ENCODE measurements around the gene GNPDA1. TPM values are rescaled to one million over a fixed set of nuclear protein-coding genes. Genes with fewer than 3 reads are reported as not detected.

The GNPDA1 gene
- total RNA-seq, 2 experiments from 2014 or later = 55.8 to 56.6 TPM

Other genes starting within 250 kb of the GNPDA1 start
- gene PCDH1, start 134.6 kb downstream of the GNPDA1 start, total RNA-seq = not detected
- 10 to 100 TPM; 49.3 to 51.5 TPM for gene DELE1, start 89.2 kb downstream of the GNPDA1 start, total RNA-seq
- 1 to 10 TPM; 1.7 to 2.6 TPM for gene PCDH12, start 54.8 kb downstream of the GNPDA1 start, total RNA-seq
- 10 to 100 TPM; 34.6 to 39.5 TPM for gene RNF14, start 43.9 kb downstream of the GNPDA1 start, total RNA-seq
- gene NDFIP1, start 95.8 kb upstream of the GNPDA1 start, total RNA-seq = 10 to 100 TPM; 74.6 to 76.4 TPM

Measured in activated CD4-positive, alpha-beta memory T cell treated with anti-CD3 and anti-CD28 coated beads for 36 hours (primary cell).